Retinal pigment epithelial cell (primary cell): ENCODE data around the gene DHCR24.
A peak's percentile ranks its signal among the peaks of the same experiment; 100 is the strongest.
"Not testable (repeated sequence)": the region's sequence is repeated elsewhere in the genome, so short reads cannot be mapped to it uniquely, and the experiment has no call there.

Experiments
- DNase-seq: peaks from one replicate; pipeline ENCODE4 v3.0.0-alpha.2; 2010; ENCODE audit warnings: low read depth
- H3K4me3 ChIP-seq: 2 replicates; pipeline ENCODE4 v1.5.1; 2011; ENCODE audit warnings: mild to moderate bottlenecking, low read length, control low read depth, moderate library complexity
- TF ChIP-seq, protein P1 (sequence below): conservative IDR thresholded peaks from 2 replicates; pipeline ENCODE4 v1.5.1; 2011; ENCODE audit warnings: low read depth, low read length, control low read depth, inconsistent platforms

Gene DHCR24

GRCh38 chr1:54885807-54886723 lies 930 bp downstream of the DHCR24 start:
- TF ChIP-seq, protein P1, sequence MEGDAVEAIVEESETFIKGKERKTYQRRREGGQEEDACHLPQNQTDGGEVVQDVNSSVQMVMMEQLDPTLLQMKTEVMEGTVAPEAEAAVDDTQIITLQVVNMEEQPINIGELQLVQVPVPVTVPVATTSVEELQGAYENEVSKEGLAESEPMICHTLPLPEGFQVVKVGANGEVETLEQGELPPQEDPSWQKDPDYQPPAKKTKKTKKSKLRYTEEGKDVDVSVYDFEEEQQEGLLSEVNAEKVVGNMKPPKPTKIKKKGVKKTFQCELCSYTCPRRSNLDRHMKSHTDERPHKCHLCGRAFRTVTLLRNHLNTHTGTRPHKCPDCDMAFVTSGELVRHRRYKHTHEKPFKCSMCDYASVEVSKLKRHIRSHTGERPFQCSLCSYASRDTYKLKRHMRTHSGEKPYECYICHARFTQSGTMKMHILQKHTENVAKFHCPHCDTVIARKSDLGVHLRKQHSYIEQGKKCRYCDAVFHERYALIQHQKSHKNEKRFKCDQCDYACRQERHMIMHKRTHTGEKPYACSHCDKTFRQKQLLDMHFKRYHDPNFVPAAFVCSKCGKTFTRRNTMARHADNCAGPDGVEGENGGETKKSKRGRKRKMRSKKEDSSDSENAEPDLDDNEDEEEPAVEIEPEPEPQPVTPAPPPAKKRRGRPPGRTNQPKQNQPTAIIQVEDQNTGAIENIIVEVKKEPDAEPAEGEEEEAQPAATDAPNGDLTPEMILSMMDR: no peak
- peak overlapping the region; percentile 90 for H3K4me3 ChIP-seq
- DNase-seq: peak; percentile 37

GRCh38 chr1:54885237-54885679 lies 1.7 kb downstream of the DHCR24 start:
- H3K4me3 ChIP-seq: peak overlapping the region; percentile 90
- TF ChIP-seq, protein P1: no peak
- no peak for DNase-seq

DNA sequence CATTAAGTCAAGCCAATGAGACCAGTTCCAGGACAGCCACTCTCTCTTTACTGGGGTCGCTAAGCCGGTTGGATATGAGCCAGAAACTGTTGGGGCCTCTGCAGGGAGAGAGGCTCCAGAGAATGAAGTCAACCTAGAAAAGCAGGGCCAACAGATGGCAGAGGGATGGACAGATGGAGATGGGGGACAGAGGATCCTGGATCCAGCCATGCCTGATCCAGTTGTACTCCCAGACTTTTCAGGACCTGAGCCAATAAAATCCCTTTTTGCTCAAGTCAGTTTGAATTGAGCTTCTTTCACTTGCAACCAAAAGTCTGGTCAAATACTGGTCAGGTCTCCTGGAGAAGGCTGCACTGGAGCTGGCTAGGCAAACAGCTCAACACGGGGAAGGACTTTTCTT lies 2.2 kb downstream of the DHCR24 start:
- no peak for DNase-seq
- TF ChIP-seq, protein P1: no peak
- peak overlapping the region; percentile 90 for H3K4me3 ChIP-seq

- no peak for DNase-seq
- H3K4me3 ChIP-seq: no peak overlapping the region
- TF ChIP-seq, protein P1: no peak
Measured at GRCh38 chr1:54884135-54884586, 2.8 kb downstream of the DHCR24 start.

- TF ChIP-seq, protein P1: no peak
- no peak overlapping the region for H3K4me3 ChIP-seq
- DNase-seq: no peak
Measured at GRCh38 chr1:54883349-54884102, 3.5 kb downstream of the DHCR24 start.

- no peak for DNase-seq
- TF ChIP-seq, protein P1: no peak
- H3K4me3 ChIP-seq: no peak overlapping the region
Measured at GRCh38 chr1:54882519-54882918, 4.5 kb downstream of the DHCR24 start.

DNA sequence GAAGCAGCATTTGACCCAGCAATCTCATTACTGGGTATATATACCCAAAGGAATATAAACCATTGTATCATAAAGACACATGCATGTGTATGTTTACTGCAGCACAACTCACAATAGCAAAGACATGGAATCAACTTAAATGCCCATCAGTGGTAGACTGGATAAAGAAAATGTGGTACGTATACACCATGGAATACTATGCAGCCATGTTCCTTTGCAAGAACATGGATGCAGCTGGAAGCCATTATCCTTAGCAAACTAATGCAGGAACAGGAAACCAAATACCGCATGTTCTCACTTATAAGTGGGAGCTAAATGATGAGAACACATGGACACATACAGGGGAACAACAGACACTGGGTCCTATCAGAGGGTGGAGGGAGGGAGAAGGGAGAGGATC lies 5.4 kb downstream of the DHCR24 start:
- H3K4me3 ChIP-seq, DNase-seq: not testable (repeated sequence)
